Testis (tissue), 3 donors: ENCODE data around the gene ABL2. TPM values are rescaled to one million over a fixed set of nuclear protein-coding genes. Genes with fewer than 3 reads are reported as not detected.
A peak's percentile ranks its signal among the peaks of the same experiment; 100 is the strongest.

Experiments
- DNase-seq: peaks from one replicate; pipeline ENCODE4 v3.0.0-alpha.2; 2019
- H3K27ac ChIP-seq, 2 donors: fragments of 200-600 bp; sonication (generic); one replicate each; pipeline ENCODE4 v1.5.1; 2019
- H3K27me3 ChIP-seq: fragments of 200-600 bp; sonication (generic); one replicate; pipeline ENCODE4 v1.5.1; 2019
- H3K36me3 ChIP-seq: fragments of 200-600 bp; sonication (generic); one replicate; pipeline ENCODE4 v1.5.1; 2017; ENCODE audit warnings: low read depth; ENCODE audit errors: missing control alignments
- H3K4me1 ChIP-seq: fragments of 200-600 bp; sonication (generic); one replicate; pipeline ENCODE4 v1.5.1; 2019
- H3K4me3 ChIP-seq, 2 donors: fragments of 200-600 bp; sonication (generic); one replicate each; pipeline ENCODE4 v1.5.1; 2017 to 2019
- H3K9me3 ChIP-seq: fragments of 200-600 bp; sonication (generic); one replicate; pipeline ENCODE4 v1.5.1; 2017
- POLR2A ChIP-seq: fragments of 450-650 bp; IDR thresholded peaks from one replicate; pipeline ENCODE4 v1.6.1; 2017; ENCODE audit warnings: antibody characterized with exemption, mild to moderate bottlenecking, moderate library complexity
- WGBS, 2 donors: methylation state at CpG; one replicate each; pipeline ENCODE4 v1.1.5; 2018; 5-methylcytosine and 5-hydroxymethylcytosine counted together
- intact Hi-C: fragments of 100-400 bp; cut with DNase I; formaldehyde crosslinking; loops from one replicate; pipeline ENCODE4 v1.15.1; 2023; ENCODE audit warnings: low total_unique reads
- polyA plus RNA-seq: library from polyadenylated mRNA; stranded (reverse); fragments of 350-450 nt; fragmentation: Illumina TruSeq; extraction: RNeasy Lipid Tissue Mini Kit (QIAGEN cat#74804); gene quantifications from one replicate; pipeline ENCODE4 v1.2.3, GENCODE V29; 2014; ENCODE audit warnings: low read depth, low replicate concordance; ENCODE audit not compliant: insufficient read depth
- total RNA-seq, 2 donors: library from RNA; depleted of rRNA; stranded (reverse); fragments of >200 nt; gene quantifications; one replicate each; pipeline ENCODE4 v1.2.3, GENCODE V29; 2016
- TF ChIP-seq, protein P1 (sequence below), 3 experiments: fragments of 450-650 bp in 2 of 3; fragments of 200-600 bp in 1 of 3; sonication (generic) in 1 of 3; IDR thresholded peaks; one replicate each; pipeline ENCODE4 v1.5.1; 2016 to 2019; ENCODE audit warnings: antibody characterized with exemption in 3 of 3, mild to moderate bottlenecking in 2 of 3, moderate library complexity in 1 of 3

The ABL2 gene
- total and polyA plus RNA-seq, 3 donors from 2014 or later: 12.4 to 22.9 (median 21.9) TPM

GRCh38 chr1:179263121-179263520 lies 33.6 kb upstream of the ABL2 start:
- Histone ChIP-seq H3K4me1 (no peaks in the 10 kb centered on the region), H3K27me3 (no peaks in the 10 kb centered on the region), H3K27ac (no peak overlapping the region), H3K4me3 (no peak overlapping the region), H3K36me3 (no peaks in the 10 kb centered on the region), H3K9me3 (no peaks in the 10 kb centered on the region)
- DNase-seq: no peak
- intact Hi-C loops: no loop called here
- TF ChIP-seq, protein P1, sequence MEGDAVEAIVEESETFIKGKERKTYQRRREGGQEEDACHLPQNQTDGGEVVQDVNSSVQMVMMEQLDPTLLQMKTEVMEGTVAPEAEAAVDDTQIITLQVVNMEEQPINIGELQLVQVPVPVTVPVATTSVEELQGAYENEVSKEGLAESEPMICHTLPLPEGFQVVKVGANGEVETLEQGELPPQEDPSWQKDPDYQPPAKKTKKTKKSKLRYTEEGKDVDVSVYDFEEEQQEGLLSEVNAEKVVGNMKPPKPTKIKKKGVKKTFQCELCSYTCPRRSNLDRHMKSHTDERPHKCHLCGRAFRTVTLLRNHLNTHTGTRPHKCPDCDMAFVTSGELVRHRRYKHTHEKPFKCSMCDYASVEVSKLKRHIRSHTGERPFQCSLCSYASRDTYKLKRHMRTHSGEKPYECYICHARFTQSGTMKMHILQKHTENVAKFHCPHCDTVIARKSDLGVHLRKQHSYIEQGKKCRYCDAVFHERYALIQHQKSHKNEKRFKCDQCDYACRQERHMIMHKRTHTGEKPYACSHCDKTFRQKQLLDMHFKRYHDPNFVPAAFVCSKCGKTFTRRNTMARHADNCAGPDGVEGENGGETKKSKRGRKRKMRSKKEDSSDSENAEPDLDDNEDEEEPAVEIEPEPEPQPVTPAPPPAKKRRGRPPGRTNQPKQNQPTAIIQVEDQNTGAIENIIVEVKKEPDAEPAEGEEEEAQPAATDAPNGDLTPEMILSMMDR (IDR thresholded peaks at IDR 0.05): no peak
- no peak for TF ChIP-seq POLR2A

DNA sequence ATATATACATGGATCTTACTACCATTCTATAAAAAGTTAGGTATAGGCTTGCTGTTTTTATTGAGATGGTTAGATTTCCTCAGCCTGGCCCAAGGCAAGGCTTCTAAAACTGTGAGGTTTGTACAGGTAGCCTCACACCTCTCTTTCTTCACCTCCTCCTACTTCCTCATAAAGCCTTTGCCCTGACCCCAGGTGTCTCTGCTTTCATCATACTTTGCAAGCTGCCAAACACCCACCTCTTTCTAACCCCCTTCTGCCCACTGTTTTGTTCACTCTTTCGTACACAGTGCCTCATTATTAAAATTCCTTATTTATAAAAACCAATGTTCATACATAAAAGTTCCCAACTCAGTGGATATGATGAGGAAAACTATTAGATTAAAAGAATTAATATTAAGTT lies 32.7 kb upstream of the ABL2 start:
- H3K4me3 ChIP-seq: no peak overlapping the region
- H3K9me3 ChIP-seq: no peaks in the 10 kb centered on the region
- no peaks in the 10 kb centered on the region for H3K27me3 ChIP-seq
- TF ChIP-seq POLR2A: no peak
- TF ChIP-seq, protein P1 (IDR thresholded peaks at IDR 0.05): no peak
- H3K27ac ChIP-seq: no peak overlapping the region
- WGBS, 2 donors: 93 to 100% methylated on average over 1 of the region's 1 CpG
- H3K4me1 ChIP-seq: no peaks in the 10 kb centered on the region
- no peaks in the 10 kb centered on the region for H3K36me3 ChIP-seq
- intact Hi-C loops: no loop called here
- no peak for DNase-seq

DNA sequence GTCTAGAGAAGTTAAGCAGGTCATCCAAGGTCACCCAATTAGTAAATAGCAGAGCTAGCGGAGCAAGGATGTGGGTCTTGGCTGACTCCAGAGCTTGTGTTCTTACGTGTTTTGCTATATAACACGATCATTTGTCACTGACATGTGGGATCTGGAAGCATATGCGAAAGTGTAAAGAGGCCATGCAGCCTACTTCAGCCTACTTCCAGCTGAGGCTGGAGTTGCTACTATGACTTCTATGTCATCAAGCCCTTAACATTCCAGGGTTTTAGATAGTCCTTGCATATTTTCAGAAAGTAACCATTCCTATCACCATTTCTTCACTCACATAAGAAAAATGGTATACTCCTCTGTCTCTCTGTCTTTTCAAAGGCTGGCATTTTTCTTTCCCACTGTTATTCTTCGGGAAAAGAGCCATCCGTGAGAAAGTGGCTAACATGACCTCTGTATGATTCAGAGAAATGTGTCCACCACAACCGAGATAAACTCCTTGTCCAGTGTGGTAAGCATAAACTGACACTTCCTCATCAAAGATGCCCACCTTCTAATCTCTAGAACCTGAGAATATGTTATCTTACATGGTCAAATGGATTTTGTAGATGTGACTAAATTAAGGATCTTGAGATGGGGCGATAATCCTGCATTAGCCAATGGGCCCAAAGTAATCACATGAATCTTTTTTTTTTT lies 24.0 kb upstream of the ABL2 start:
- no peaks in the 10 kb centered on the region for H3K9me3 ChIP-seq
- no peak for TF ChIP-seq POLR2A
- TF ChIP-seq, protein P1 (IDR thresholded peaks at IDR 0.05): no peak
- H3K36me3 ChIP-seq: no peaks in the 10 kb centered on the region
- H3K27me3 ChIP-seq: no peaks in the 10 kb centered on the region
- DNase-seq: no peak
- H3K27ac ChIP-seq: no peak overlapping the region
- WGBS, 2 donors: 63 to 71% methylated on average over 8 of the region's 8 CpGs
- peaks cover 4% of the 10 kb centered on the region for H3K4me1 ChIP-seq
- intact Hi-C loops: no loop called here
- H3K4me3 ChIP-seq: no peak overlapping the region

GRCh38 chr1:179252606-179253005 lies 23.1 kb upstream of the ABL2 start:
- H3K27ac ChIP-seq: no peak overlapping the region
- H3K4me1 ChIP-seq: peaks cover 4% of the 10 kb centered on the region
- H3K36me3 ChIP-seq: no peaks in the 10 kb centered on the region
- 77 to 88% methylated on average over 4 of the region's 4 CpGs for WGBS, 2 donors
- TF ChIP-seq, protein P1 (IDR thresholded peaks at IDR 0.05): no peak
- TF ChIP-seq POLR2A: no peak
- H3K9me3 ChIP-seq: no peaks in the 10 kb centered on the region
- no peak for DNase-seq
- no peaks in the 10 kb centered on the region for H3K27me3 ChIP-seq
- H3K4me3 ChIP-seq: no peak overlapping the region
- intact Hi-C loops: no loop called here

- no peaks in the 10 kb centered on the region for H3K36me3 ChIP-seq
- no peak overlapping the region for H3K27ac ChIP-seq
- H3K9me3 ChIP-seq: no peaks in the 10 kb centered on the region
- 15 to 34% methylated on average over 1 of the region's 1 CpG for WGBS, 2 donors
- TF ChIP-seq POLR2A: no peak
- TF ChIP-seq, protein P1 (IDR thresholded peaks at IDR 0.05): peak in 2 of 3 experiments; percentile 13 to 40
- no peaks in the 10 kb centered on the region for H3K27me3 ChIP-seq
- peaks cover 4% of the 10 kb centered on the region for H3K4me1 ChIP-seq
- intact Hi-C loops: no loop called here
- no peak overlapping the region for H3K4me3 ChIP-seq
- DNase-seq: no peak
These were observed 22.2 kb upstream of the ABL2 start for GRCh38 chr1:179251675-179252074.
